Right renal cortex interstitium (tissue), 3 donors: Measurements from ENCODE around the gene RNF10. TPM values are rescaled to one million over a fixed set of nuclear protein-coding genes. Genes with fewer than 3 reads are reported as not detected.
"Not testable (repeated sequence)": the region's sequence is repeated elsewhere in the genome, so short reads cannot be mapped to it uniquely, and the experiment has no call there.

Source experiments
- DNase-seq, 3 donors: peaks; one replicate each; pipeline ENCODE4 v3.0.0-alpha.2; 2013; ENCODE audit warnings: low read depth in 3 of 3, low spot score in 2 of 3
- polyA plus RNA-seq, 3 donors: library from polyadenylated mRNA; unstranded; fragments of 120-200 nt; gene quantifications; one replicate each; pipeline ENCODE4 v1.2.1, GENCODE V29; 2013; ENCODE audit not compliant: insufficient read length in 3 of 3

The RNF10 gene
- 100 to 1,000 TPM; 237 to 303 (median 280) TPM for polyA plus RNA-seq

DNA sequence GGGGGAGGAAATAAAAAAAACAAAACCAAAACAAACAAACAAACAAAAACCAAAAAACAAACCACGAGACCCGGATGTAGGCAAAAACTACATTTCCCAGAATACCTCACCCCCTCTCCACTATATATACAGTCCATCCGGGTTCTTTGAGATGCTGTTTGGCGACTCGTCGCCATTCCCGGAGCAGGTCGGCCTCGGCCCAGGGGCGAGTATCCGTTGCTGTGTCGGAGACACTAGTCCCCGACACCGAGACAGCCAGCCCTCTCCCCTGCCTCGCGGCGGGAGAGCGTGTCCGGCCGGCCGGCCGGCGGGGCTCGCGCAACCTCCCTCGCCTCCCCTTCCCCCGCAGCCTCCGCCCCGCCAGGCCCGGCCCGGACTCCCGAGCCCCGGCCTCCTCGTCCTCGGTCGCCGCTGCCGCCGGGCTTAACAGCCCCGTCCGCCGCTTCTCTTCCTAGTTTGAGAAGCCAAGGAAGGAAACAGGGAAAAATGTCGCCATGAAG, at the start of gene RNF10:
RNF10 (plus strand) TSS at position 154 of the 500 bp plus-strand sequence. CDS start 456 bp downstream, outside the sequence.
- DNase-seq: peak; percentile 86 to 88 (median 87)

DNA sequence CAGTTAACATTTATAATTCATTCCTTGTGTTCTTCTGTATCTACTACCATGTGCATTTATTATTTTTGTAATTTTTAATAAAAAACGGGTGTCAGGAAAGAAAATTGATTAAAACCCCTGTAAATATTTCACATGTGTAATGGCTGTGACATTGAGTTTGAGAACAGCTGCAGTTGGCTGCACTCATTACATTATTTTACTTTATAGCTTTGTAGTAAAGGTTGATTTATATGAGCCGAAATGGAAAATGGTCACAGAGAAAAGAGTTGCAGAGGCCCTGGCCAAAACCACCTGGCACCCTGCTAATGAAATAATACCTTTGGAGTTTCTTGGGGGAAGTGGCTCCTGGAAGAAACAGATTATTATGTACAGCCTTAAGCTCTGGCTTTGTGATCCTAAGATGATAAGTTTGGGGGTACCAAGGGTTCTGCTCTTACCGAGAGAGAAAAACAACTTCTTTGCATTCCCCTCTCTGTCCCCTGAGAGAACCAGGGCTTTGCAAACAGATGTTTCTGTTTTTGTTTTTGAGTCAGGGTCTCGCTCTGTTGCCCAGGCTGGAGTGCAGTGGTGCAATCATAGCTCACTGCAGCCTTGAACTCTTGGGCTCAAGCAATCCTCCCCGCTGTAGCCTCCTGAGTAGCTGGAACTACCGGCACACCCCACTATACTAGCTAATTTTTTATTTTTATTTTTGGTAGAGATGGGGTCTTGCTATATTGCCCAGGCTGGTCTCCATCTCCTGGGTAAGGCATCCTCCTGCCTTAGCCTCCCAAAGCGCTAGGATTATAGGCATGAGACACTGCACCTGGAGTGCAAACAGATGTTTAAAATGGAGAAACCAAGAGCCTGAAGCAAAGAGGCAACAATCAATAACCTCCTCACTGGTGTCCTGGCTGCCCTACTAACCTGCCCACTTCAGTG, 47.9 kb upstream of the RNF10 start:
- DNase-seq: no peak

DNA sequence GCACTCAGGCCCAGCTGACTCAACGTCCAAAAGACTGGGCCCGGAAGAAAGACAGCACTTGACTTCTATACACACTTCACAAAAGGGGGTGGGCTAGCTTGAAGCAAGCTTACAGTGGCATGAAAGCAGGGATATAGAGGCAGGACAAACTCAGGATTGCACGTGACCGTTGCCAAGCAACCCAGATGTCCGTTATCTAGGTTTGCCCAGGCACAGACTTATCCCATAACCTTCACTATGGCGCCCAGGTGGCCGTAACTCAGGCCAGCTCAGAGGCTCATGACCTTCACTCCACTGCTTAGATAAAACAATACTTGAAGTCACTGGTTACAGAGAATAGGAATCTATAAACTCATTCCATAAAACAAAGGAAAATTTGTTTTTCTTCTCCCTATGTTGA, 46.6 kb upstream of the RNF10 start:
- DNase-seq: not testable (repeated sequence)

DNA sequence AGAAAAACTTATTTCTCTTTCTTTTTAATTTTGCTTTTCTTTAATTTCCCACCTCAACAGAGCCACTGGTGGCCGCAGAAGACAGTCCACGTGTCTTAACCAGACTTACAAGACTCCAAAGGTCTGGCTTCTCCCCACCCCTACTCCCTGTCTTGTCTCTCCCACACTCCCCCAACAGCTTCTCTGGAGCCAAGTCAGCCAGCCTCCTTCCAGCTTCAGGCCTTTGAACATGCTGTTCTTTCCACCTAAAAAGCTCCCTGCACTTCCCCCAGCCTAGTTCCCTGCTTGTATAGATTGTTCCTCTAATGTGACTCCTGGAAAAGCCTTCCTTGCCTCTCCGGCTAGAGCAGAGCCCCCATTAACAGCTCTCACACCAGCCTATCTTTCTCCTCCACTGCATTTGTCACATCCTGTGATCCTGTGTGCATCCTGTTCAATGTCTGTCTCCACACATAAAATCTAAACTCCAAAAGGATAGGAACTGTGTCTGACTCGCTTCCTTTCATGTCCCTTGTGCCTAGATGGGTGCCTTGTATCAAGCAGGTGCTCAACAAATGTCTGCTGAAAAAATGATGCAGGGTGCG, 46.0 kb upstream of the RNF10 start:
- no peak for DNase-seq

DNA sequence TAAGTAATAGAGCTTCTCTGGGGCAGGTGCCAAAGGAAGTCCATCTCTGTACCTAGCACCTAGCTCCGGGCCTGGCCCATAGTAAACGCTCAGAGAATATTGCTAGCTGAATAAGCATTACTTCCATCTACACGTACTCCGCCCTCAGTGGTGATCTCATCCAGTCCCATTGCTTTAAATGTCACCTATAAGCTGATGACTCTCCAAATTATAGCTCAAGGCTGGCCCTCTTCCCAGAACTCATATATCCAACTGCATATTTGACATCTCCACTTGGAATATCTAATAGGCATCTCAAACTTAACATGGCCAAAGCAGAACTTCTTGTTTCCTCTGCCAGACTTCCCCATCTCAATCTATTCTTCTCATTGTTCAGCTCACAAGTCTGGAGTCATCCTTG, 45.1 kb upstream of the RNF10 start:
- DNase-seq: no peak

DNA sequence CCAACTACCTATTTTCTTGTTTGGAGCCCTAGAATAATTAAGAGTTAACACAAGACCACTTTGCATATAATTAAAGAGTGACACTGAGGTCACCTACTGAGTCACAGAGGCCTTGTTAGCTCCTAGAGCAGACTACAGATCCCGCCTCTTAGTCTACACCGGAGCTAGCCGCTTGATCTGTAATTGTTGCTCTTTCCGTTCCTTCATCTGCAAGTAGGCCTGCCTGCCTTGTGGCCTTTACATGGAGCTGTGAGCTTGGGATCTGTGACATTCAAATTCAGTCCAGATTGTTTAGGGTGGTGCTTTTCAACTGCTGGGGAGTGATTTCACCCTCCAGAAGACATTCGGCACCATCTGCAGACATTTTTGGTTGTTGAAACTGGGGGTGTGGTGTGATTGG, 43.8 kb upstream of the RNF10 start:
- no peak for DNase-seq

DNA sequence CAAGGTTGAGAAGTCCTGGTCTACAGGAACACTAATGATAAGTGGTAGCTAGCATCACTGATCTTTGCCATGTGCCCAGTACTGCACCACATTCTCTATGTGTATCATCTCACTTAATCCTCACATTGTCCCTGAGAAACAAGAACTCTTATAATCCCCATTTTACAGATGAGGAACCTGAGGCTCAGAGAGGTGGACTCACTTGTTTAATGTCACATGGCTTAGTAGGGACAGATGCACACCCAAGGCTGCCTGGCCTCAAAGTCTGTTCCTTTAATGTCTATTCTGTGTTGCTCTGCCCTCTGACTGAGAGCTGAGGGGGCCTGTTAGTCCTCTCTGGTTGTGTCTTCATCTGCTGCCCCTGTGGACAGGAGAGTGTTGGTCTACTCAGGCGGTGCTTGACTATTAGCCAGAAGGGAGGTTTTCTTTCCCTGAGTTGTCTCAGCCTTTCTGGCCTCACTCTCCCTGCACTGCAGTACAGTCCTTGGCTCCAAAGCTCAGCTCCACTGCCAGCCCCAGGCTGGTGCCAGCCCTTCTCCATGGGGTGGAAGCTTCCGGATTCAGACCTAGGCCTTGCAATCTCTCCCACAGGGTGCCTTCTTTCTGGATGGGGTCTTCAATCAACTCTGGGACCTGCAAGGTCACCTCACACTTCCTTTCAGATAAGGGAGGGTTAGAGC, 43.2 kb upstream of the RNF10 start:
- DNase-seq: no peak

DNA sequence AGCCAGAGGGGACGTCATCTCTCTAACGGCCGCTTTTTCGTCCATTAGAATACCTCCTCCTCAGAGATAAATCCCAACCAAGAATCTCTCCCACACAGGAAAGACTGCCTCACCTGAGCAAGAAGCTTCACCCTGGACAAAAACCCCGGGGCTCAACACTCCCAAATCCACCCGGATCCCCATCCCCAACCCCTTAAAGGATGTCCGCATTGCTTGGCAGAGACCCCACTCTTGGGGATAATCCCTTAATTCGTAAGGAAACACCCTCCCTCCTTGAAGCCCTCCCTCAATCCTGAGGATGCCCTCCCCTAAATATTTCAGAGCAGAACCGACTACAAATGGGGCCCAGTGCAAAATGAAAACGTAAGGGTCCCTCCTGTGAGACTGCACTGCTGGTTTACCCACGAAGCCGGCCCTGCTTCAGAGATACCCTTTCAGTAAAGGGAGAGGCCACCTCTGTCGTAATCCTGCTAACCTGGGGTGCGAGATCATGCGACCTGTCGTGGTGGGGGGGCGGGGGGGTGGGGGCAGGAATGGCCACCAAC, 38.9 kb upstream of the RNF10 start:
- DNase-seq: no peak

DNA sequence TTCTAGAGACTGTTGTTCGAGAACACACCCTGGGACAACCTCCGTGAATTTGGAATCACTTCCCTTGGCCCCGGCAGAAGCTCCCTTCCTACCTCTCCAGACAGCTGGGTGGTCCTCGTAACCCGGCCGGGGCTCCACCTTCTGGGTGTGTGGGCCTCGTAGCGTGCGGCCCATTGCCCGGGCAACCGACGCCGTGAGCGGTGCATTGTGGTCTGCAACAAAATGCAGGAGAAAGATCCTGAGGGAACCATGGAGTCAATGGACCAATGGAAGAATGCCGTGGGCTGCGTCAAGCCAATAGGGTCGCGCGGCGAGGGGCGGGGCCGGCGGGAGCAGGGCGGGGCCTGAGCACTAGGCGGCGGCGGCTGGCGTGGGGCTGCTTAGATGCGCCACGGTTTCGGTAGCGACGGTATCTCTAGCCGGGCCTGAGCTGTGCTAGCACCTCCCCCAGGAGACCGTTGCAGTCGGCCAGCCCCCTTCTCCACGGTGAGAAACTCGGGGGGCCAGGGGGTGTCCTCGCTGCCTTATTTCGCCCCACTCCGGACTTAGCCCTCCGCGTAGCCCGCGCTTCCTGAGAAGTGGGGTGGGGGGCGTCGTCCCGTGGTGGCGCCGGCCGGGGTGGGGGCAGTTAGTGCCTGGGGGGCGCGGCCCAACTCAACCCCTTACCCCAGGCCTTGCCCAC, 38.3 kb upstream of the RNF10 start, which contains the start of gene DYNLL1:
DYNLL1 (plus strand) TSS at position 383 of the 682 bp plus-strand sequence. CDS start 309 bp downstream, outside the sequence.
- DNase-seq: peak; percentile 95 to 98 (median 98)

DNA sequence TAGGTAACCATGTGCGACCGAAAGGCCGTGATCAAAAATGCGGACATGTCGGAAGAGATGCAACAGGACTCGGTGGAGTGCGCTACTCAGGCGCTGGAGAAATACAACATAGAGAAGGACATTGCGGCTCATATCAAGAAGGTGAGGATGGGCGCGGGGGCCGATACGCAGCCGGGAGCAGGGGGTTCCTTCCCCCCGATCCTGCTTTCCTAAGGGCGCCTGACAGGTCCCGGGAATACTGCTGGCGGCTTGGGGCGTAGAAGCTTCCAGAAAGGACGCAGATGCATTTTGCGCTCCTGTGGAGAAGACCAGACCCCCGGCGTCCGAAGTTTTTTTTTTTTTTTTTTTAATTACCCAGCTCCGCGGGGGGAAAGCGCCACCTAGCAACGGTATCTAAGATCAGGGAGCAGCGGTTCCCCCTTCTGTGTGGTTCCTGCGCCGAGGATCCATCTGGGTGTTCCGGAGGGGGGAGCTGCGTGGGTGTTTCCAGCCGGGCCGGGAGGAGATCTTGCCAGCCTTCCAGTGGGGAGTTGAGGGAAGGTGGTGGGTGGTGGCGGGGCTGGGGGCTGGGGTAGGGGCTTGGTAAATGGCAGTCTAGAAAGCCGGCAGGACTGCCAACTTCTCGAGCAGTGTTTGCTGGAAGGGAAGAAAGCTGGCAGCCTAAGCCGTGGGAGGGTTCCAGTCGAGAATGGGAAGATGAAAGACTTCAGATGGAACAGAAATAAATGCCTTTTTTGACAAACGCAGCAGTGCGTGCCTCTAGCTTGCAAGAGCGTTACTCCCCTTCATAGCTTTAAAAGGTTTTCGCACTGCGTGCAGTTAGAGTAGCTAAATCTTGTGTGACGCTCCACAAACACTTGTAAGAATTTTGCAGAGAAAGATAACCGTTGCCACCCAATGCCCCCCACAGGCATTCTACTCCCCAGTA, 37.5 kb upstream of the RNF10 start:
- DNase-seq: no peak

DNA sequence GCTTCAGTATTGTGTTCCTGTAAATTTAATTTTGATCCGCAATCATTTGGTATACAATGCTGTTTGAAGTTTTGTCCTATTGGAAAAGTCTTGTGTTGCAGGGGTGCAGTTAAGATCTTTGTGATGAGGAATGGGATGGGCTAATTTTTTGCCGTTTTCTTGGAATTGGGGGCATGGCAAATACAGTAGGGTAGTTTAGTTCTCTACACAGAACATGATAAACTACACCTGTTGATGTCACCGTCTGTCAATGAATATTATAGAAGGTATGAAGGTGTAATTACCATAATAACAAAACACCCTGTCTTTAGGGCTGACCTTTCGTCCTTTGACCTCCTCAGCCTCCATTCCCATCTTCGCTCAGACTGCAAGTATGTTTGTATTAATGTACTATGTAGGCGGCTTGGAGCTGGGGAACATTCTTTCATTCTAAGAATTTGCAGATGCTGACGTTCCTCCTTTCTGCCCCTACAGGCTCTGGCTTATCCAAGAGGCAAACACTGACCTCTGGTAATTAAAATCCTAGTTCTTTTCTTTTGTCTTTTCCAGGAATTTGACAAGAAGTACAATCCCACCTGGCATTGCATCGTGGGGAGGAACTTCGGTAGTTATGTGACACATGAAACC, 36.5 kb upstream of the RNF10 start:
- no peak for DNase-seq

DNA sequence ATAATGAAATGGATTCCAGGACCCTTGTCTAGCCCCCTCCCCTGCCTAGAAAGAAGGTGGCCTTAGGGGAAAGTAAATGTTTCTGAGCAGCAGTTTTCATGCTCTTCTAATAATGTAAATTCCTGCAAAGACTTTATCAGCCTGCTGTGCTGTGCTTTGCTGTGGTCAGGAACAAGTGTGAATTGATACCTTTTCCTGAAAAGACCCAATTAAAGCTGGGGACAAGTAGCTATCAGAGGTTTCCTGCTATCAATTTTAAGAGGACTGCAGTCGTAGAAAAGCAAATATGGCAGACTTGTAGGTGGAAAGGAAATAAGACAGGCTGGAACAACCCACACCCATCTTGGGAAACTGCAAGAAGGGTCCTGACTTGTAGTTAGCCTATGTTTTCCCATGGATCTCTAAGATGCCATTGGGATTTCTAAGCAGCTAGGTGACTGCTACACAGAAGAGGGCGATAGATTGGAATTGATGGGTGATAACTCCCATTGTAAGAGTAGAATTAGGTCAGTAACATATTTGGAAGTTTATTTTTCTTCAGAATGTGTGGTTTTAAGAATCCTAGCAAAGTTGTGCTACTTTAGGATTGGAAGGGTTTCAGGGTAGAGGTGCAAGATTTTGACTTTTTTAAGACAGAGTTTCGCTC, 35.2 kb upstream of the RNF10 start:
- no peak for DNase-seq

DNA sequence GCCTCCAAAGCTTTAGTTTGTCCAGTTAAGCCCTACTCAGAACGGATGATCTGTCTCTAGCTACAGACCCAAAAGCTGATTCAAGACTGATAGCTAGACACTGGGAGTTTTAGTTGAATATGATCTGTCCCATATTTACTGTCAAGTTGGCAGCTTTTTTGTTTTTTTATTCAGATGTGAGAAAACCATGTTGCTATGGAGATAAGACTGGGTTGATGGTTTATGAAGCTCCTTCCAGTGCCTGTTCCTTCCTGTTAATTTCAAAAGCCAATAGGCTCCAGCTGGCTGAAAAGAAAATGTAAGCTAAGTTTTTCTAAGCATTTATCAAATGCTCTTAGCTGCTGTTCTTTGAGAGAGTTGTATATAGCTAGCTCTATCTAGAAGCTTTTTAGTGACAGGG, 33.6 kb upstream of the RNF10 start:
- no peak for DNase-seq

DNA sequence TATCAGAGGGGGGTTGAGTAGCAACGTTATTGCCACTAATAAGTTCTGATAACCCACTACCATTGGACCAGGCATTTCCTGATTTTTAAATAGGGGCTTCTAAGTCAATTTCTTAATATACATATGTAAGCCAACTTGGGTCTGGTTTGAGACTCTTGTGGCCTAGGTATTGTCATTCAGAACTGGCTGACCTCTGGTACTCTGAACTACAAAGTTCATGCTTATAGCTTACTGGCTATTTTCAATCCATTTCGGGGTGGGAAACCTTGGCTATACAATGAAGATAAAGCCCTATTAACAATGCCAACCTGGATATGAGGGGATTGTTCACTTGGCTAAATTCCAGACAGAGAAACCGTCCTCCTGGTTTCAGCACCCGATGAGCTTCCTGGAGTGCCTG, 29.6 kb upstream of the RNF10 start:
- DNase-seq: no peak

DNA sequence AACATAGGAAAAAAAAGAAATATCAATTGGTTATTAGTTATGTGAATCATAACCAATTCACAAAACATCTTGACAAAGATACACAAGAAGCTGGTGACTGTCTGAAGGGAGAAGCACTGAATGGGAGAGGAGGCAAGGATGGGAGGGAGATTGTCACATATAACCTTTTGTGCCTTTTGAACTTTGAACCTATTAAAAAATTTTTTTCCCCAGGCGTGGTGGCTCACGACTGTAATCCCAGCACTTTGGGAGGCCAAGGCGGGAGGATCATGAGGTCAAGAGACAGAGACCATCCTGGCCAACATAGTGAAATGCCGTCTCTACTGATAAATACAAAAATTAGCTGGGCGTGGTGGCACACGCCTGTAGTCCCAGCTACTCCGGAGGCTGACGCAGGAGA, 25.6 kb upstream of the RNF10 start:
- DNase-seq: no peak

DNA sequence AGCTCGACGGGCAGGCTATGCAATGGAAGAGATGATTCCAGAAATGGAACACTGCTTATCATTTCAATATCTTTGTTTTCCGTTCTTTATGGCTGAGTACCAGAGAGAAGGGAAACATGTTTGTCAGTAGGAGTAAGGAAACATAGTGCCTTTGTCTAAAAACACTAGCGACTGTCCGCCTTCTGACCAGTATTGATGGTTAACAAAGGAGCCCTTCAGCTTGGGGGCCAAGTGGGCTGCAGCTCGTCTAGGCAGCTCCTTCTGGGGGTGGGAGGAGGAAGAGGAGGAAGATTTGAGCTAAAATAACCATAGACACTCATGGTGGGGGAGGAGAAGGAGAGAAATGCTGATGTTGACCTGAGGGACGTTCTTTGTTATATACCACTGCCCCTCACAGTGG, 20.2 kb upstream of the RNF10 start:
- DNase-seq: no peak

DNA sequence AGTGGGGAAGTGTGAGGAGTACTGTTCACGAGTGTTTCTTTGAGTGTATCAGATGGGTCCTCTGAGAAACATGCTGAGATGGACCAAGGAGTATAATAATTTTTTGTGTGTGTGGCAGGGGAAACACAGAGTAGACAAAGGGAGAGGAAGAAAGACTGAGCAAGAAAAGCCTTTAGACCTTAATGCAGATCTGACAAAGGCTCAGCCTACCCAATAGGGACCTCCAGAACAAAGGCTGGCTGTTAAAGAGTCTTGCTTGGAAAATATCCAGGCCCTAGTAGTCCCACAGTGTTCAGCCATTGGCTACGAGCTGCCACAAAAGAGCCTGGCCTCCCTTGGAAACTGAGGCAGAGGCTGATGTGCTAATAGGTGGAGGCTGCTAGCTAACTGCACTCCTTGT, 18.7 kb upstream of the RNF10 start:
- no peak for DNase-seq

DNA sequence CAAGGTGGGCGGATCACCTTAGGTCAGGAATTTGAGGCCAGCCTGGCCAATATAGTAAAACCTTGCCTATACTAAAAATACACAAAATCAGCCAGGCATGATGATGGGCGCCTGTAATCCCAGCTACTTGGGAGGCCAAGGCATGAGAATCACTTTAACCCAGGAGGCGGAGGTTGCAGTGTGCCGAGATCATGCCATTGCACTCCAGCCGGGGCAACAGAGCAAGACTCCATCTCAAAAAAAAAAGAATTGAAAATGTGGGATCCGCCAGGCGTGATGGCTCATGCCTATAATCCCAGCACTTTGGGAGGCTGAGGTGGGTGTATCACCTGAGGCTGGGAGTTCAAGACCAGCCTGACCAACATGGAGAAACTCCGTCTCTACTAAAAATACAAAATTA, 14.8 kb upstream of the RNF10 start:
- DNase-seq: not testable (repeated sequence)
